Measurements from ENCODE around the gene LRFN2. TPM values are rescaled to one million over a fixed set of nuclear protein-coding genes. Genes with fewer than 3 reads are reported as not detected.

The LRFN2 gene
- total and polyA plus RNA-seq, 2 of the 8 experiments (the other 6 are each of a cell fraction or from before 2014, with no cell fraction given) = 2.3 TPM

- H3K18ac ChIP-seq (ENCODE audit: extremely low read depth, low read length) = no peak overlapping the region
- H3K27me3 ChIP-seq (replicated peaks in 1 of 4; ENCODE audit: control insufficient read depth in 3 of 4, extremely low read depth in 1 of 4, insufficient read depth in 3 of 4, low read length in 3 of 4) = no peaks in the 10 kb centered on the region; a peak in 1 of 7 replicates
- no peaks in the 10 kb centered on the region for H3K23me2 ChIP-seq (ENCODE audit: low read depth, low read length)
- H3K36me3 ChIP-seq (ENCODE audit: control insufficient read depth in 2 of 4, insufficient read depth in 4 of 4, low read length in 3 of 4) = no peaks in the 10 kb centered on the region
- H3K27ac ChIP-seq (ENCODE audit: low read depth, low read length) = no peak overlapping the region
- no peak overlapping the region for H3K9ac ChIP-seq (replicated peaks in 1 of 4; ENCODE audit: extremely low read depth in 1 of 4, low read depth in 3 of 4, low read length in 3 of 4)
- no peak overlapping the region for H3K14ac ChIP-seq (ENCODE audit: insufficient read length)
- H4K20me1 ChIP-seq (replicated peaks in 1 of 2; ENCODE audit: control insufficient read depth in 1 of 2, insufficient read depth in 2 of 2, low read length in 2 of 2) = no peaks in the 10 kb centered on the region
- no peak overlapping the region for H2BK20ac ChIP-seq (ENCODE audit: low read length)
- H2BK120ac ChIP-seq (replicated peaks; ENCODE audit: low read depth, low read length) = no peak overlapping the region
- no peak overlapping the region for H2BK5ac ChIP-seq (ENCODE audit: low read depth, low read length)
- no peak overlapping the region for H2BK12ac ChIP-seq (ENCODE audit: low read depth, low read length)
- H4K5ac ChIP-seq (ENCODE audit: insufficient read length, low read depth, low read length) = no peak overlapping the region
- FAIRE-seq (no peak), DNase-seq (ENCODE audit: low read depth in 1 of 2, low spot score in 2 of 2) (no peak)
- no peaks in the 10 kb centered on the region for H3K79me2 ChIP-seq (ENCODE audit: control insufficient read depth in 1 of 2, insufficient read depth in 2 of 2, low read length in 2 of 2)
- no peak overlapping the region for H3K23ac ChIP-seq (ENCODE audit: insufficient read length)
- no peak overlapping the region for H4K8ac ChIP-seq (ENCODE audit: extremely low read depth, insufficient read depth, low read length)
- H3K4ac ChIP-seq (replicated peaks; ENCODE audit: insufficient read length, low read depth, low read length) = no peak overlapping the region
- H4K91ac ChIP-seq (replicated peaks; ENCODE audit: insufficient read length, low read length) = no peak overlapping the region
- ChIA-PET POLR2A (ENCODE audit: partially characterized antibody) (no interaction called here), CTCF (ENCODE audit: partially characterized antibody) (interaction anchor here (1.0 kb wide), 1 partner anchor 36 kb away, joined by 3 read pairs; no protein-coding TSS in a partner anchor)
- no peaks in the 10 kb centered on the region; a peak in 1 of 7 replicates for H3K4me1 ChIP-seq (replicated peaks in 1 of 4; ENCODE audit: control insufficient read depth in 3 of 4, insufficient read depth in 4 of 4, low read length in 3 of 4)
- no peak overlapping the region for H3K4me2 ChIP-seq (ENCODE audit: insufficient read depth in 1 of 2, low read depth in 2 of 2, low read length in 2 of 2)
- no peak overlapping the region for H3K4me3 ChIP-seq (ENCODE audit: extremely low read depth in 1 of 4, insufficient read depth in 2 of 4, low read depth in 3 of 4, low read length in 4 of 4)
- H3K56ac ChIP-seq (replicated peaks; ENCODE audit: insufficient read length, low read depth, low read length) = no peak overlapping the region
- no peaks in the 10 kb centered on the region for H3K79me1 ChIP-seq (ENCODE audit: low read depth, low read length)
- H2AFZ ChIP-seq (ENCODE audit: low read length) = no peak overlapping the region
- no peaks in the 10 kb centered on the region for H3K9me3 ChIP-seq (ENCODE audit: insufficient read depth in 2 of 2, low read depth in 1 of 2, low read length in 1 of 2)
- H2BK15ac ChIP-seq (ENCODE audit: low read length) = no peak overlapping the region
- 88% methylated on average over 5 of the region's 5 CpGs; no CpG with 5 or more reads in 1 of the 2 experiments for WGBS, 2 experiments (ENCODE audit: extremely low coverage in 1 of 2, insufficient coverage in 1 of 2, insufficient read length in 1 of 2, insufficient replicate concordance in 2 of 2, low coverage in 1 of 2, low lambda C conversion rate in 2 of 2, missing lambda C conversion rate in 1 of 2)
- no peak overlapping the region for H2AK5ac ChIP-seq (ENCODE audit: low read depth, low read length)
- TF ChIP-seq JUN (IDR thresholded peaks at IDR 0.05; ENCODE audit: low read depth, low read length) (no peak), ATF3 (IDR thresholded peaks at IDR 0.05; ENCODE audit: insufficient read depth, low read depth, low read length) (no peak), TBP (IDR thresholded peaks at IDR 0.05; ENCODE audit: low read depth, low read length) (no peak), SAP30 (IDR thresholded peaks at IDR 0.05; ENCODE audit: insufficient read depth, insufficient replicate concordance, low read length) (no peak), SIRT6 (IDR thresholded peaks at IDR 0.05; ENCODE audit: low read length) (no peak), CHD1 (IDR thresholded peaks at IDR 0.05; ENCODE audit: low read depth, low read length) (no peak), CBX8 (IDR thresholded peaks at IDR 0.05; ENCODE audit: borderline replicate concordance, low read depth, low read length) (no peak), E2F6 (IDR thresholded peaks at IDR 0.05) (no peak), KDM1A (IDR thresholded peaks at IDR 0.05; ENCODE audit: borderline replicate concordance, low read length) (no peak), CEBPB (IDR thresholded peaks at IDR 0.05; ENCODE audit: low read depth, low read length) (no peak), NRF1 (IDR thresholded peaks at IDR 0.05; ENCODE audit: low read depth, low read length) (no peak), TCF12 (IDR thresholded peaks at IDR 0.05; ENCODE audit: low read depth, low read length) (no peak), CREB1 (IDR thresholded peaks at IDR 0.05) (no peak), FOSL1 (IDR thresholded peaks at IDR 0.05; ENCODE audit: insufficient read depth, low read depth, low read length) (no peak), RFX5 (IDR thresholded peaks at IDR 0.05; ENCODE audit: borderline replicate concordance, low read depth, low read length) (no peak)
Measured at GRCh38 chr6:40387871-40388264, 199.3 kb downstream of the LRFN2 start.

Data from H1 (cell line).